Gastrocnemius medialis (tissue), 4 donors: Measurements from ENCODE around the gene C19orf85. TPM values are rescaled to one million over a fixed set of nuclear protein-coding genes. Genes with fewer than 3 reads are reported as not detected.

ENCODE experiments used
- ATAC-seq, 2 donors: fragments of 150-250 bp; one replicate each; pipeline ENCODE4 v1.9.1; 2016
- DNase-seq, 2 donors: peaks; one replicate each; pipeline ENCODE4 v3.0.0-alpha.2; 2019
- H3K27ac ChIP-seq, 4 donors: fragments of 200-600 bp; sonication (generic); 1 replicate in 1 of 4; 2 replicates in 3 of 4; pipeline ENCODE4 v1.5.1; 2016 to 2018; ENCODE audit warnings: mild to moderate bottlenecking in 2 of 4, moderate library complexity in 1 of 4
- H3K27me3 ChIP-seq, 3 donors: fragments of 200-600 bp; sonication (generic) in 2 of 3; 1 replicate in 1 of 3; 2 replicates in 2 of 3; pipeline versions ENCODE4 v1.5.1 to v1.6.0; 2016 to 2019; ENCODE audit warnings: mild to moderate bottlenecking in 1 of 3, moderate library complexity in 1 of 3
- H3K36me3 ChIP-seq, 2 donors: fragments of 200-600 bp; sonication (generic) in 1 of 2; one replicate each; pipeline ENCODE4 v1.5.1; 2017 to 2018
- H3K4me1 ChIP-seq, 2 donors: fragments of 200-600 bp; sonication (generic) in 1 of 2; one replicate each; pipeline ENCODE4 v1.5.1; 2016 to 2017; ENCODE audit warnings: mild to moderate bottlenecking in 2 of 2
- H3K4me3 ChIP-seq, 4 donors: fragments of 200-600 bp; sonication (generic) in 3 of 4; 1 replicate in 1 of 4; 2 replicates in 3 of 4; pipeline ENCODE4 v1.5.1; 2016 to 2019; ENCODE audit warnings: mild to moderate bottlenecking in 2 of 4
- H3K9me3 ChIP-seq, 3 donors: fragments of 200-600 bp; sonication (generic) in 2 of 3; 1 replicate in 1 of 3; 2 replicates in 2 of 3; pipeline ENCODE4 v1.5.1; 2016 to 2019
- CTCF ChIP-seq, 5 experiments: fragments of 450-650 bp in 3 of 5; fragments of 200-600 bp in 2 of 5; sonication (generic) in 2 of 5; IDR thresholded peaks in 4 of 5; conservative IDR thresholded peaks in 1 of 5; 1 replicate in 4 of 5; 2 replicates in 1 of 5; pipeline ENCODE4 v1.5.1; 2016 to 2019; ENCODE audit warnings: antibody characterized with exemption in 5 of 5, mild to moderate bottlenecking in 3 of 5, moderate library complexity in 3 of 5
- POLR2A ChIP-seq, 2 donors: fragments of 450-650 bp; IDR thresholded peaks; one replicate each; pipeline ENCODE4 v1.6.1; 2017; ENCODE audit warnings: antibody characterized with exemption in 2 of 2, mild to moderate bottlenecking in 2 of 2, moderate library complexity in 2 of 2
- in situ Hi-C, 4 donors: fragments of 200-750 bp; cut with MboI; loops; one replicate each; pipeline versions ENCODE4 v1.15.0 to v1.8.0; 2017; ENCODE audit warnings: low sequenced_read_pairs in 4 of 4
- intact Hi-C: fragments of 100-400 bp; cut with DNase I; formaldehyde crosslinking; loops from one replicate; pipeline ENCODE4 v1.15.1; 2023; ENCODE audit warnings: low total_unique reads
- total RNA-seq, 4 donors: library from RNA; depleted of rRNA; stranded (reverse); fragments of >200 nt; gene quantifications; one replicate each; pipeline versions ENCODE4 v1.1.0 to v1.2.3, GENCODE V29; 2016

Gene C19orf85
- total RNA-seq, 4 donors from 2014 or later: not detected

- in situ Hi-C loops (no loop called here), intact Hi-C loops (no loop called here)
- no peak overlapping the region for H3K27ac ChIP-seq
- no peak overlapping the region for H3K4me3 ChIP-seq
- TF ChIP-seq CTCF (IDR thresholded peaks at IDR 0.05 in 4 of 5, conservative IDR thresholded peaks at IDR 0.05 in 1 of 5) (no peak), POLR2A (IDR thresholded peaks at IDR 0.05) (no peak)
- ATAC-seq (no peak), DNase-seq (no peak)
- H3K9me3 ChIP-seq: no peaks in the 10 kb centered on the region
- H3K27me3 ChIP-seq: peaks cover 6 to 11% (median 11%) of the 10 kb centered on the region in 3 donors
- peaks cover 20 to 38% of the 10 kb centered on the region in 2 donors for H3K4me1 ChIP-seq
- H3K36me3 ChIP-seq: peaks cover 0 to 7% of the 10 kb centered on the region in 2 donors
Observed at GRCh38 chr19:55482156-55482961, 17.8 kb upstream of the C19orf85 start.

GRCh38 chr19:55481794-55482155, 17.2 kb upstream of the C19orf85 start:
- no peaks in the 10 kb centered on the region for H3K9me3 ChIP-seq
- peaks cover 0 to 7% of the 10 kb centered on the region in 2 donors for H3K36me3 ChIP-seq
- TF ChIP-seq POLR2A (IDR thresholded peaks at IDR 0.05) (no peak), CTCF (IDR thresholded peaks at IDR 0.05 in 4 of 5, conservative IDR thresholded peaks at IDR 0.05 in 1 of 5) (no peak)
- no peak for DNase-seq
- intact Hi-C loops (no loop called here), in situ Hi-C loops (no loop called here)
- H3K4me1 ChIP-seq: peaks cover 21 to 39% of the 10 kb centered on the region in 2 donors
- H3K27me3 ChIP-seq: peaks cover 6 to 11% (median 11%) of the 10 kb centered on the region in 3 donors
- no peak for ATAC-seq
- H3K27ac ChIP-seq: no peak overlapping the region
- H3K4me3 ChIP-seq: no peak overlapping the region

- intact Hi-C loops (no loop called here), in situ Hi-C loops (no loop called here)
- Histone ChIP-seq H3K36me3 (peaks cover 0 to 7% of the 10 kb centered on the region in 2 donors), H3K9me3 (no peaks in the 10 kb centered on the region), H3K4me1 (peaks cover 20 to 37% of the 10 kb centered on the region in 2 donors), H3K27ac (no peak overlapping the region), H3K4me3 (no peak overlapping the region), H3K27me3 (peaks cover 6 to 11% (median 9%) of the 10 kb centered on the region in 3 donors)
- TF ChIP-seq POLR2A (IDR thresholded peaks at IDR 0.05) (no peak), CTCF (IDR thresholded peaks at IDR 0.05 in 4 of 5, conservative IDR thresholded peaks at IDR 0.05 in 1 of 5) (no peak)
- DNase-seq (no peak), ATAC-seq (no peak)
Observed at GRCh38 chr19:55481148-55481793, 16.7 kb upstream of the C19orf85 start.

GRCh38 chr19:55479451-55480230, 15.1 kb upstream of the C19orf85 start:
- Histone ChIP-seq H3K4me3 (no peak overlapping the region), H3K36me3 (peaks cover 0 to 7% of the 10 kb centered on the region in 2 donors), H3K9me3 (no peaks in the 10 kb centered on the region), H3K27me3 (peaks cover 1 to 2% (median 1%) of the 10 kb centered on the region in 3 donors), H3K4me1 (peaks cover 22 to 32% of the 10 kb centered on the region in 2 donors), H3K27ac (no peak overlapping the region)
- no peak for ATAC-seq
- intact Hi-C loops: loop anchor here (5.0 kb wide), 1 partner anchor 92 kb away; the partner anchor contains the start of gene RPL28
- no peak for DNase-seq
- in situ Hi-C loops: no loop called here
- TF ChIP-seq CTCF (IDR thresholded peaks at IDR 0.05 in 4 of 5, conservative IDR thresholded peaks at IDR 0.05 in 1 of 5) (no peak), POLR2A (IDR thresholded peaks at IDR 0.05) (no peak)
